CD4-positive, alpha-beta T cell treated with Interleukin-1 beta for 1 hour (primary cell): ENCODE data around the gene TBX21.
"Not testable (repeated sequence)": the region's sequence is repeated elsewhere in the genome, so short reads cannot be mapped to it uniquely, and the experiment has no call there.

Experiments used
- DNase-seq, 2 donors: peaks; one replicate each; pipeline ENCODE4 v3.0.0-alpha.2; 2020 to 2022

Gene TBX21

DNA sequence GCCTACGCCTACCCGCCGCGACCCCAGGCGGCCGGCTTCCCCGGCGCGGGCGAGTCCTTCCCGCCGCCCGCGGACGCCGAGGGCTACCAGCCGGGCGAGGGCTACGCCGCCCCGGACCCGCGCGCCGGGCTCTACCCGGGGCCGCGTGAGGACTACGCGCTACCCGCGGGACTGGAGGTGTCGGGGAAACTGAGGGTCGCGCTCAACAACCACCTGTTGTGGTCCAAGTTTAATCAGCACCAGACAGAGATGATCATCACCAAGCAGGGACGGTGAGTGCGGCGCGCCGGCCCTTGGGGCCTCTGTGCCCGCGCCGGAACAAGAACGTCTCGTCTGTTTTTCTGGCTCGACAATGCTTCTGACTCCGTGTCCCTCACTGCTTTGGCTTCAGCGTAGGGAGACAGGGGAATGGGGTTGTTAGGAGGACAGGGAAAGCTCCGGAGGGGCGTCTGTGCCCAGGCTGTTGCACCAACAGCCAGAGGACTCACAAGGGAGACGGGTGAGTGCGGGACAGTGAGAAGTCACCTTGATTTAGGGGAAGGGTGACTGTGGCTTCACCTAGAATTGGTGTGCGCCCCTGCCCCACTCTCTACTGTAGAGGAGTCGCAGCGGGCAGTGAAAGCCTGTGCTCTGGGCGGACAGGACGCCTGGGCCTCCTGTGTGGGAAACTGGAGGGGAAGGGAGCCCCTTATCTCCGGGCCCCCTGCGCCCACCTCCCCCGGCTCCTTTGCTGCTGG, 806 bp downstream of the TBX21 start:
- no peak for DNase-seq

DNA sequence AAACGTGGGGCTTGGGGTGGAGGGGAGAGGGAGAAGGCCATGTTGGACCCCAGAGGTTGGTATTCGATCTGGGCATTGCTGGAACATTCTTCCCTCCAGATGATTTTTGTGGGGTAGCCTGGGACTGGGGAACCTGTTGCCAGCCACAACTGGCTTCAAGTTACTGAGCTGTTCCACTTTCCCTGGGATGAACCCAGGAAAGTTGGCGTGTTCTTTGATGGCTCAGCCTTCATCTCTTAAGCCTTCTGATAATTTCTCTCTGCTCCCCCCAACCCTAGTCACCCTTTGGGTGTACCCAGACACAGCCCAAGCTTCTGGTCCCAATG, 2.1 kb downstream of the TBX21 start:
- DNase-seq, result no peak

DNA sequence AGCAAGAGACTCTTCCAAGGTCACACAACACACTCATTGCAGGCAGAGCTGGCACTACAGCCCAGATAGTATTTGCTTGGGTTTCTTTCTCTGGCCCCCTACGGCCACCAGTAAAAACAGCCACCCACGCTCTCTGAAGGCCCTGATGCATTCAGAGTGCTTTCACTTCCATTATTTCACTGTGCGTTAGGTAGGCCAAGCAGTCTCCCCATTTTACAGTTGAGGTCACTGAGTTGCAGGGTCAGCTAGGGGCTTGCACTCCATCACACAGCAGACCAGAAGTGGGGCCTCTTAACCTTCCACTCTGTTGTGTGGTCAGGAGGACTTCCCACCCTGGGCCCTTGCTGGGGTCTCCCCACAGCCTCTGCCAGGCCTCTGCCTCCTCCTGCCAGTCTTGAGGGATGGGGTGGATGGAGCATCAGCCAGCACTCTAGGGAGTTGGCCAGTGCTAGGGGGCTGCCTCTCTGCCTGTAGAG, 2.5 kb downstream of the TBX21 start:
- no peak for DNase-seq

DNA sequence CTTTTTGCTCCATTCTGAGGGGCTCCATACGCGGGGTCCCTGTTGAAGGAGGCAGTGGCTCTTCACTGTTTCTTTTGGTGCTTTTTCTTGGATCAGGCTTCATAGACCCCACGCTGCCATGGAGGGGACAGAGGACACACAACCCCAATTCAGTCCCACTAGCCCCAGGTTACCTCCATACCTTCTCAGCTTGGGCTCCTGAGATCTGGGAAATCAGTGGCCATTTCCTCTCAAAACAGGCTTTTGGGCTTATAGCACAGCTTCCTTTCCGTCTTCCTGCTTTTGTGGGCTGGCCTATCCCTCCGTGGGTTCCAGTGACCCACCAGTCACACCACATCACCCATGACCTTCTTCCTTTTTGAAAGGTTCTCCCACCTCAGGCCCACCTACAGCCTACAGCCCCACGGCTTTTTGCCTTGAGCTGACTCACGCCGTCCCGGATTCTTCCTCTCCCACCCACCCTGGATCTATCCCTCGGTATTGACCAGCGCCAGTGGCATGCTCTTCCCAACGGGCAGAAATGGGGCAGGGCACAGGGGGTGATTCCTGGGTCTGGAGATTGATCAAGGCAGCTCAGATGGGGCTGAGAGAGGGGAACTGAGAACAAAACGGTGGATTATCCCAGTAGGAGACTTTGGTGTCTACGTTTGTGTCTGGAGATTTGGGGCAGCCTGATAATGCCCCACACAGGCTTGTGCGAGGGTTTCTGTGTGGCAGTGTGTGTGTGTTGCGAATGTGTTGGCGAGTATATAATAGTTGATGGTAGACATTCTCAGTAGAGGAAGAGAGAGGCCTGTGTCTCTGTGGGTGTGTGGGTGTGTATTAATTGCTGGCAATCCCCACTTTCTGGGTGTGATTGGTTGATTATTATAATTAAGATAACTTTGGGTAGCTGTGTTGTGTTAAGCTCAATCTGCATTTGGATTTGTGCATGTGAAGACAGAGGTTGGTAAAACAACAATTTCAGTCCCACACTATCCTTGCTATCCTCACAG, 3.8 kb downstream of the TBX21 start:
- DNase-seq, result no peak

DNA sequence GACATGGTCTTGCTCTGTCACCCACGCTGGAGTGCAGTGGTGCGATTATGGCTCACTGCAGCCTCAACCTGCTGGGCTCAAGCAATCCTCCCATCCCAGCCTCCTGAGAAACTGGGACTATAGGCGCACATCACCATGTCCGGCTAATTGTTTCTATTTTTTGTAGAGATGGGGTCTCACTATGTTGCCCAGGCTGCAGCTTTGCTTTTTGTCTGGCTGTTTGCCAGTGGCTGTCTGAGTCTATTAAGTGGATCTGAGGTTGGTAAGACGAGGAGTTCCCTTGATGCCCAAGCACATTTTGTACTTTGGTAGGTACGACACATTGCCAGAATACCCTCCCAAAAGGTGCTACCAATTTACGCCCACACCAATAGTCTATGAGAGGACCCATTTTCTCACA, 5.1 kb downstream of the TBX21 start:
- DNase-seq, result no peak

DNA sequence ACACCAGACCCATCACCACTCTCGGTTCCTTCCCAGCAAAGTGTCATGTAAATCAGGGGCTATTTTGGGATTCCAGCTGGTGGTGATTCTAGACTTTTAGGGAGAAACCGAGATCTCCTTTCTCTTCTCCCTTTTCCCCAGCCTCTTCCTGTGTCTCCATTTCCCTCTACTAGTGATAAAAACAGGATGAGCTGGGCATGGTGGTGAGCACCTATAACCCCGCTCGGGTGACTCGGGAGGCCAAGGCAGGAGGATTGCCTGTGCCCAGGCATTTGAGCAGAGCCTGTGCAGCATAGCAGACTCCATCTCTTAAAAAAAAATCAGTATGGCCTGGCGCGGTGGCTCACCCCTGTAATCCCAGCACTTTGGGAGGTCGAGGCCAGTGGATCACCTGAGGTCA, 6.1 kb downstream of the TBX21 start:
- no peak for DNase-seq

DNA sequence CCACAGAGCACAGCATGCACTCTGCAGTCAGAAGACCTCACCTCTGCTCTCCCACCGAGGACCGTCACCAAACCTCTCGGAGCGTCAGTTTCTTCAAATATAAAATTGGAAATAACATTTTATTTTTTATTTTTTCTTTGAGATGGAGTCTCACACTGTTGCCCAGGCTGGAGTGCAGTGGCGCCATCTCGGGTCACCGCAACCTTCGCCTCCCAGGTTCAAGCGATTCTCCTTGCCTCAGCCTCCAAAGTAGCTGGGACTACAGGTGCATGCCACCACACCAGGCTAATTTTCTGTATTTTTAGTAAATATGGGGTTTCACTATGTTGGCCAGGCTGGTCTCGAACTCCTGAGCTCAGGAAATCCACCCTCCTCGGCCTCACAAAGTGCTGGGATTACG, 6.9 kb downstream of the TBX21 start:
- DNase-seq, result not testable (repeated sequence)

DNA sequence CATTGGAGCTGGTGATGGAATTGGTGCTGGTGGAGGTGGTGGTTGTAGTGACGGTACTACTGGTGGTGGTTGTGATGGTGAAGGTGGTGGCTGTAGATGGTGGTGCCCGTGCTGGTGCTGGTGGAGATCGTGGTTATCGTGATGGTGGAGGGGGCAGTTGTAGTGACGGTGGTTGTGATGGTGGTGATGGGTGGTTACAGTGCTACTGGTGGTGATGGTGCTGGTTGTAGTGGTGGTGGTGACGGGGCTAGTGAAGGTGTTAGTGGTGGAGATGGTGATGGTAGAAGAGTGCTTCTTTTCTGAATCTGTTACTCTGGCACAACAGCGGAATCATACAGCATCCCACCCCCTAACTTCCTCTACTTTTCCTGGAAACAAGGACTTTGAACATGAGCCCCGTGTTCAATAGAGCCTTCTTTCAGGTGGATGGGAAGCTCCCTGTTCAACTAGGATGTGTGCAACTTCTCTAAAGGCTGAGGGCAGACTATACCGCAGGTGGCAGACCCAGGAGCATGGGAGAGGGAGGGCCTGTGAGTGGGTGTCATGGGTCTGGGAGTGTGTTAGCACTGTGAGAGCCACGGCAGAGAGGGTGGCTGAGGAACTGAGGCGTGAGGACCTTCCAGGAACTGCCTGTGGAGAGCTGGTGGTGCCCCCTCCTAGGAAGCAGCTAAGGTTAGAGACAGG, 8.2 kb downstream of the TBX21 start:
- DNase-seq, result peak; percentile 49 to 57

DNA sequence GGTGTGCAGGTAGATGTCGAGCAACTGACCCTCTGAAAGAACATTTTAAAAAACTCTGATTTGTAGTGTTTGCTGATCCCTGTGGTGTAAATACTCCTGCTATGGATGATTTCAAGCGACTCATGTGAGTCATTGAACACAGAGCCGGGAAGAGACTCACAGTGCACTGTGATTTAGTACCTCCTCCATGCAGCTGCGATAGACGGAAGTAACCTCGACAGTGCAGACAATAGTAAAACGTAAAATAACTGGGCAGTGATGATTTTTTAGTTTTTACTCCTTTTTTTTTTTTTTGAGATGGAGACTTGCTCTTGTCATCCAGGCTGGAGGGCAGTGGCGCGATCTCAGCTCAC, 8.7 kb downstream of the TBX21 start:
- DNase-seq, result no peak

DNA sequence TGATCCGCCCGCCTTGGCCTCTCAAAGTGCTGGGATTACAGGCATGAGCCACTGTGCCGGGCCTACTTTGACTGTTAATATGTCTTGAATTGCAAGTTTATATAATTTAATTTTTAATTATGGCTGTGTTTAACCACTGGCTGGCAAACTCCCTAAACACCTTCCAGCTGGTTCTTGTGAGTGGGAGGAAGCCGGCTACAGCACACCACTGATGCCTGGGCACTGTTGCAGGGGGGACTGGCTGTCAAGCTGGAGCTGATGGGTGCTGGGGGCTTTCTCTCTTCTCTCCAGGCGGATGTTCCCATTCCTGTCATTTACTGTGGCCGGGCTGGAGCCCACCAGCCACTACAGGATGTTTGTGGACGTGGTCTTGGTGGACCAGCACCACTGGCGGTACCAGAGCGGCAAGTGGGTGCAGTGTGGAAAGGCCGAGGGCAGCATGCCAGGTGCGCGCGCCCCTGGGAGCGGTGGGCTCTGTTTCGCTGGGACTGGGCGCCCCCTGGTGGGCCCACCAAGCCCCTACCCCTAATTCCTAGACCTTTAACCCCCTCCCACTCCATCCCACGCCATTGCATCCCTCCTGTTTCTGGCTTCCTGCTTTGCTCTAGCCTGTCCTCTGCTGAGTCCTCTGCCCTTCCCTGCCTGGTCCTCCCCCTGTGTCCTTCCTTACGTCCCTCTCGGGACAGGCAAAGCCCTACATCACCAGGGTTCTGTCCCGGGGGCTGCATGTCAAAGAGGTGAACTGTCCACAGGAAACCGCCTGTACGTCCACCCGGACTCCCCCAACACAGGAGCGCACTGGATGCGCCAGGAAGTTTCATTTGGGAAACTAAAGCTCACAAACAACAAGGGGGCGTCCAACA, 9.5 kb downstream of the TBX21 start:
- DNase-seq, result peak; percentile 50 to 57

DNA sequence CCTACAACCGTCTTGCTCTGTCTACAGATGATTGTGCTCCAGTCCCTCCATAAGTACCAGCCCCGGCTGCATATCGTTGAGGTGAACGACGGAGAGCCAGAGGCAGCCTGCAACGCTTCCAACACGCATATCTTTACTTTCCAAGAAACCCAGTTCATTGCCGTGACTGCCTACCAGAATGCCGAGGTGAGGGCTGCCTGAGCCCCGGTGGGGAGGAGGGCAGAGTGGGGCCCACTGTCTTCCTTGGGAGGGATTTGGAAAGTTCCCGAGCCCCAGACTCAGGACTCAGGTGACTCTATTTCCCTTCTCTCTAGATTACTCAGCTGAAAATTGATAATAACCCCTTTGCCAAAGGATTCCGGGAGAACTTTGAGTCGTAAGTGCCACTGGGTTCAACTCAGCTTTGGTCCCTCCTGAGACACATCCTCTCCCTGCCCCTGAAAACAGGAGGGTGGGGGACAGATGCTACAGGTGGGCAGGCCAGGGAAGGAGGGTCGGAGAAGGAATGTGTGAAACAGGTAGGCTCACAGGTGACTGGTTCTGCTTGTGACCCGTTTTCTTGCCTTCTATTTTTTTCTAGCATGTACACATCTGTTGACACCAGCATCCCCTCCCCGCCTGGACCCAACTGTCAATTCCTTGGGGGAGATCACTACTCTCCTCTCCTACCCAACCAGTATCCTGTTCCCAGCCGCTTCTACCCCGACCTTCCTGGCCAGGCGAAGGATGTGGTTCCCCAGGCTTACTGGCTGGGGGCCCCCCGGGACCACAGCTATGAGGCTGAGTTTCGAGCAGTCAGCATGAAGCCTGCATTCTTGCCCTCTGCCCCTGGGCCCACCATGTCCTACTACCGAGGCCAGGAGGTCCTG, 11.4 kb downstream of the TBX21 start:
- no peak for DNase-seq

DNA sequence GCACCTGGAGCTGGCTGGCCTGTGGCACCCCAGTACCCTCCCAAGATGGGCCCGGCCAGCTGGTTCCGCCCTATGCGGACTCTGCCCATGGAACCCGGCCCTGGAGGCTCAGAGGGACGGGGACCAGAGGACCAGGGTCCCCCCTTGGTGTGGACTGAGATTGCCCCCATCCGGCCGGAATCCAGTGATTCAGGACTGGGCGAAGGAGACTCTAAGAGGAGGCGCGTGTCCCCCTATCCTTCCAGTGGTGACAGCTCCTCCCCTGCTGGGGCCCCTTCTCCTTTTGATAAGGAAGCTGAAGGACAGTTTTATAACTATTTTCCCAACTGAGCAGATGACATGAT, 12.0 kb downstream of the TBX21 start:
- DNase-seq, result no peak

DNA sequence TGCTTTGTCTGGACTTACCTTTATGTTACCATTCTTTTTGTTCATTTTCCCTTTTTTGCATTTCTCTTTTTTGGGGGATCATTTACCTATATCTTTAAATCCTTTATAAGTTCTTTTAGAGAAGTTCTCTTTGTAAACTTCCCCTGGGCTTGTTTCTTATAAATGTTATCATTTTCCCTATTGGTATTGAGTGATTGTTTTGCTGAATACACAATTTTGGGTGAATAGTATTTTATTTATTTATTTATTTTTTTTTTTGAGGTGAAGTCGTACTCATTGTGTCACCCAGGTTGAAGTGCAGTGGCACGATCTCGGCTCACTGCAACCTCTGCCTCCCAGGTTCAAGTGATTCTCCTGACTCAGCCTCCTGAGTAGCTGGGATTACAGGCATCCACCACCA, 18.4 kb downstream of the TBX21 start:
- DNase-seq, result no peak

DNA sequence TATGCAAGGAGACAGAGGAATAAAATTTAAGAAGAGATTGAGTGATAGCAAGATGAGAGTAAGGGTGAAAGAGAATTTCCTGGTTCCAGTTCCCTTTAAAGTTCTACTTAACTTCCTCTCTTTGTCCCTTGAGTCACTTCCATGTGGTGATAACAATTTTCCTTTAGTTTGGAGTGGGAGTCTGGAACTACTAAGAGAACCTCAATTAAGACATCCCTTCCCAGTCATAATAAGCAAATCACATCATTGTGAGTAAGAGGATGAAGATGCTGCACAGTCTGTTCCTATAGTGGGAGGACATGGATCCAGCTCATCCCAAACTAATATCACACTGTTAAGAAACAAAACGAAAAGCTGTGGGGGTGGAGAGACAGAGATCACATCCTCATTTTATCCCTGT, 24.4 kb downstream of the TBX21 start:
- no peak for DNase-seq

DNA sequence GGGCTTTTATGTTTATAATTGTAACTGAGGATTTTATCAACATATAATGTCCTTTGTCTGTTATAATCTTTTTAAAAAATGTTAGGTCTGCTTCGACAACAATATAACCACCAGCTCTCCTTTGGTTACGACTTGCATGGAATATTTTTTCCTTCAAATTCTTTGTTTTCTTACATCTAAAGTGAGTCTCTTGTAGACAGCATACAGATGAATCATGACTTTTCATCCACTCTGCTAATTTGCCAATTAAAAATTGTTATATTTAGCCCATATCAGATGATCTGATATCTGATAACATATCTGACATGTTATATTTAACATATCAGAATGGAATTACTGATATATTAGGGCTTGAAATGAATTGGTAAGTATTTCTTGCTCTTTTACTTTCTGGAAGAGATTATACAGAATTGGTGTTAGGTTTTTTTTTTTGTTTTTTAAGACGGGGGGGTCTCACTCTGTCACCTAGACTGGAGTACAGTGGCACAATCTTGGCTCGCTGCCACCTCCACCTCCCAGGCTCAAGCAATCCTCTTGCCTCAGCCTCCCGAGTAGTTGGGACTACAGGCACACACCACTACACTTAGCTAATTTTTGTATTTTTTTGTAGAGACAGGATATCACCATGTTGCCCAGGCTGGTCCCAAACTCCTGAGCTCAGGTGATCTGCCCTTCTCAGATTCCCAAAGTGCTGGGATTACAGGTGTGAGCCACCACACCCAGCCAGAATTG, 27.5 kb downstream of the TBX21 start:
- no peak for DNase-seq

DNA sequence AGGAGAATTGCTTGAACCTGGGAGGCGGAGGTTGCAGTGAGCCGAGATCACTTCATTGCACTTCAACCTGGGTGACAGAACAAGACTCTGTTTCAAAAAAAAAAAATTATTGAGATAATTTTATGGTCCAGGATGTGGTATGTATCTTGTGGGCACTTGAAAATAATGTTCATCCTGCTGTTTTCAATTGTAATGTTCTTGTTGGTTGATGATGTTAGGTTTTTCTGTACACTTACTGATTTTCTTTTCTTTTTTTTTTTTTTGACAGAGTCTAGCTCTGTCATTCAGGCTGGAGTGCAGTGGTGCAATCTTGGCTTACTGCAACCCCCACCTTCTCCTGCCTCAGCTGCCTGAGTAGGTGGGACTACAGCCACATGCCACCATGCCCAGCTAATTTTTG, 29.7 kb downstream of the TBX21 start:
- DNase-seq, result peak in 1 of 2 donors; percentile 11

DNA sequence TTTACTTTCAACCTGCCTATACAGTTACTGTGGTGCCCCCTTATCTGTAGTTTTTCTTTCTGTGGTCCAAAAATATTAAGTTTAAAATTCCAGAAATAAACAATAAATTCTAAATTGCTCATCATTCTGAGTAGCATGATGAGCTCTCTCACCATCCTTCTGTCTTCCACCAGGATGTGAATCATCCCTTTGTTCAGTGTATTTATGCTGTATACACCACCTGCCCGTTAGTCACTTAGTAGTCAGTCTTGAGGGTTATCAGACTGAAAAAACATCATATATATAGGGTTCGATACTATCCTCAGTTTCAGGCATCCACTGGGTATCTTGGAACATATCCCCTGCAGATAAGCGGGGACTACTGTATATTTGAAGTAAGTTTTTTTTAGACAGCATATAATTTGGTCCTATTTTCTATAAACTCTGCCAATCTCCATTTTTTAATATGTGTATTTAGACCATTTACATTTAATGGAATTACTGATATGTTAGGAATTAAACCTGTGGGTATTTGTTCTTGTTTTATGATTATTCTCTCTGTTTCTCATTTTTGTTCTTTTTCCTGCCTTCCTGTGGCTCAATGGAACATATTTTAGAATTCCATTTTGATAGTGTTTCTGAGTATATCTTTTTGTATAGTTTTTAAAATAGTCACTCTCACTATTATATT, 31.0 kb downstream of the TBX21 start:
- DNase-seq, result no peak

DNA sequence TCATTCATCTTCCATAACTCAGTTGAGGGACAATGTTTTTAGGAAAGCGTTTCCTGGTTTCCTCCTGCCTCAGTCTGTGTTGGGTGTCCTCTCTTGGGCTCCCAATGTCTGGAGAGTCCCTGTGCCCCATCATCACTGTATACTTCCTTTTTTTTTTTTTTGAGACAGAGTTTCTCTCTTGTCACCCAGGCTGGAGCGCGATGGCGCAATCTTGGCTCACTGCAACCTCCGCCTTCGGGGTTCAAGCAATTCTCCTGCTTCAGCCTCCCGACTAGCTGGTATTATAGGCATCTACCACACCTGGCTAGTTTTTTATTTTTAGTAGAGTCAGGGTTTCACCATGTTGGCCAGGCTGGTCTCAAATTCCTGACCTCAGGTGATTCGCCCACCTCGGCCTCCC, 40.6 kb downstream of the TBX21 start:
- peak in 1 of 2 donors; percentile 20 for DNase-seq

DNA sequence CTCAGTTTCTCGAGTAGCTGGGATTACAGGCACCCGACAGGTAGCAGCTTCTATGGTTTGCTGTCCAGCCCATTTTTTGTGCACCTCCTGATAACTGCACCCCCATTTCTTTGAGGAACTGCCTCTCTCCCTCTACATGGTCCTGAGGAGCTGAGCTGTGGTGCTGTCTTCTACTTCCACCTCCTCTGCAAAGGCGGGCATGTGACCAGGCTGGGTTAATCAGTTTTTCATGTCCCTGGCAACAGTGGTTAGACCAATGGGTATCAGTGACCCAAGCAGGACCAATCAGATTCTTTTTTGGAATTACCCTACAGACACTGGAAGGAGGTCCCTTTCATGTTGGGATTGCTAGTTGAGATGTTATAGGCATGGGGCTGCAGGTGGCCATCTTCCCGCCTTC, 41.3 kb downstream of the TBX21 start:
- DNase-seq, result no peak

DNA sequence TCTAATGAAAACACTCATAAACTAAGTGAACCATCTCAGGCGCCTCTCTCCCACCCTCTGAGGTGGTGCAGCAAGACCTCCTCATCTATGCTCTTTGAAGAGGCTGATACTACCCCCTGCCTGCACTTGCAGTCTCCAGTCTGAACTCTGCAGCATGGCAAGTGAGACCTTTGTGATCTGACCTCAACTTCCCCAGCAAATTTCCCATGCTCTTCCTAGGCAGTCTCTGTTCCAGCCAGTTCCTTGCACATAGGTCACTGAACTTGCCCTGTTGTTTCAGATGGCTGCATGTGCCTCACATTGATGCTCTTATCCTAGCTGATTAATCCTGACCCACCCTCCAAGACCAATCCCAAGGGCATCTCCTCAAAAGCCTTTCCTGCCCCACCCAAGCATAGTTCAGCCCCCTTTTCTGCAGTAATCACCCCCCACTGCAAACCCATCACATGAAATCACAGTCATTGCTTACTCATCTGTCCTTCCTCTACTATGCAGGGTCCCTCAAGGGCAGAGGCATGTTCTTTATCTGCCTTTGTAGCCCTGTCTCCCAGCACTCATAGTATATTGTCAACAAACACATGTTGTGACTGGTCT, 42.0 kb downstream of the TBX21 start:
- DNase-seq, result no peak
